GM12878 (cell line): ENCODE data around the gene METTL23. TPM values are rescaled to one million over a fixed set of nuclear protein-coding genes. Genes with fewer than 3 reads are reported as not detected.

ENCODE experiments used
- ATF7 ChIP-seq: fragments of 450-650 bp; IDR thresholded peaks from 2 replicates; pipeline ENCODE4 v1.6.1; 2016; ENCODE audit warnings: low read depth, mild to moderate bottlenecking
- BACH1 ChIP-seq: fragments of 450-650 bp; IDR thresholded peaks from 2 replicates; pipeline ENCODE4 v1.6.1; 2017; ENCODE audit warnings: mild to moderate bottlenecking, borderline replicate concordance
- CBFB ChIP-seq: IDR thresholded peaks from 2 replicates; pipeline ENCODE4 v1.6.1; 2016; ENCODE audit warnings: antibody characterized with exemption, low read depth
- IKZF1 ChIP-seq: fragments of 450-650 bp; conservative IDR thresholded peaks from 2 replicates; pipeline ENCODE4 v1.6.1; 2017; ENCODE audit warnings: antibody characterized with exemption, mild to moderate bottlenecking
- JUNB ChIP-seq: IDR thresholded peaks from 2 replicates; pipeline ENCODE4 v1.6.1; 2016; ENCODE audit warnings: antibody characterized with exemption, mild to moderate bottlenecking
- JUND ChIP-seq: IDR thresholded peaks from 2 replicates; pipeline ENCODE4 v1.6.1; 2012; ENCODE audit warnings: low read depth, mild to moderate bottlenecking, low read length, improper control_type of control experiment, moderate library complexity
- POLR2AphosphoS2 ChIP-seq: IDR thresholded peaks from 2 replicates; pipeline ENCODE4 v1.6.1; 2011; ENCODE audit warnings: low read depth, mild to moderate bottlenecking, low read length, improper control_type of control experiment, moderate library complexity
- RAD21 ChIP-seq: IDR thresholded peaks from 2 replicates; pipeline ENCODE4 v1.6.1; 2011; ENCODE audit warnings: mild to moderate bottlenecking, low read depth, low read length, moderate library complexity; ENCODE audit not compliant: insufficient read depth
- STAT1 ChIP-seq: fragments of 450-650 bp; conservative IDR thresholded peaks from 2 replicates; pipeline ENCODE4 v1.6.1; 2014; ENCODE audit warnings: antibody characterized with exemption, mild to moderate bottlenecking
- TARDBP ChIP-seq: IDR thresholded peaks from 2 replicates; pipeline ENCODE4 v1.6.1; 2016; ENCODE audit warnings: borderline replicate concordance
- YY1 ChIP-seq: IDR thresholded peaks from 2 replicates; pipeline ENCODE4 v1.6.1; 2011; ENCODE audit warnings: low read depth, mild to moderate bottlenecking, low read length
- ZNF207 ChIP-seq: fragments of 450-650 bp; IDR thresholded peaks from 2 replicates; pipeline ENCODE4 v1.6.1; 2014; ENCODE audit warnings: antibody characterized with exemption, mild to moderate bottlenecking, borderline replicate concordance
- ZNF274 ChIP-seq: IDR thresholded peaks from one replicate; pipeline ENCODE4 v1.8.0; 2011; ENCODE audit not compliant: insufficient read length, insufficient read depth
- polyA plus RNA-seq, 11 experiments: library from polyadenylated mRNA; depleted of rRNA in 4 of 11; unstranded in 6 of 11; stranded (reverse) in 5 of 11; fragments of >200 nt; fragmentation: Nextera tagmentation in 4 of 11; fragmentation: Illumina TruSeq in 1 of 11; extraction: Ambion mirVana in 4 of 11; extraction: Trizol in 1 of 11; gene quantifications; 1 replicate in 1 of 11; 2 replicates in 10 of 11; pipeline versions ENCODE4 v1.2.1 to v1.2.3, GENCODE V29; 2011 to 2016; ENCODE audit warnings: inconsistent platforms in 2 of 11, missing spikeins in 2 of 11, low read depth in 1 of 11
- total RNA-seq, 4 experiments: library from RNA; depleted of rRNA in 3 of 4; stranded (reverse); fragments of >200 nt in 3 of 4; fragmentation: Illumina TruSeq in 1 of 4; extraction: Trizol in 1 of 4; gene quantifications; 2 replicates each; pipeline versions ENCODE4 v1.2.1 to v1.2.3, GENCODE V29; 2013 to 2021
- TF ChIP-seq, protein P1 (sequence below): fragments of 450-650 bp; conservative IDR thresholded peaks from 2 replicates; pipeline ENCODE4 v1.6.1; 2017; ENCODE audit warnings: mild to moderate bottlenecking, moderate library complexity
- TF ChIP-seq, protein P2 (sequence below): IDR thresholded peaks from 2 replicates; pipeline ENCODE4 v1.6.1; 2012; ENCODE audit warnings: low read depth, low read length, improper control_type of control experiment
- TF ChIP-seq, protein P3 (sequence below): IDR thresholded peaks from 2 replicates; pipeline ENCODE4 v1.6.1; 2011; ENCODE audit warnings: borderline replicate concordance, low read depth, mild to moderate bottlenecking, moderate library complexity, mixed read lengths, low read length; ENCODE audit not compliant: insufficient read depth; ENCODE audit errors: extremely low read length
- TF ChIP-seq, protein P4 (sequence below): fragments of 450-650 bp; IDR thresholded peaks from 2 replicates; pipeline ENCODE4 v1.6.1; 2017; ENCODE audit warnings: borderline replicate concordance
- TF ChIP-seq, protein P5 (sequence below): fragments of 450-650 bp; IDR thresholded peaks from 2 replicates; pipeline ENCODE4 v1.6.1; 2016; ENCODE audit warnings: mild to moderate bottlenecking
- TF ChIP-seq, protein P6 (sequence below): fragments of 450-650 bp; IDR thresholded peaks from 2 replicates; pipeline ENCODE4 v1.6.1; 2018; ENCODE audit warnings: mild to moderate bottlenecking, low read depth, moderate library complexity; ENCODE audit not compliant: partially characterized antibody

METTL23 gene
- total and polyA plus RNA-seq, 10 of the 15 experiments (the other 5 are each of a cell fraction or from before 2014, with no cell fraction given), result 25.6 to 61.5 (median 30.9) TPM

DNA sequence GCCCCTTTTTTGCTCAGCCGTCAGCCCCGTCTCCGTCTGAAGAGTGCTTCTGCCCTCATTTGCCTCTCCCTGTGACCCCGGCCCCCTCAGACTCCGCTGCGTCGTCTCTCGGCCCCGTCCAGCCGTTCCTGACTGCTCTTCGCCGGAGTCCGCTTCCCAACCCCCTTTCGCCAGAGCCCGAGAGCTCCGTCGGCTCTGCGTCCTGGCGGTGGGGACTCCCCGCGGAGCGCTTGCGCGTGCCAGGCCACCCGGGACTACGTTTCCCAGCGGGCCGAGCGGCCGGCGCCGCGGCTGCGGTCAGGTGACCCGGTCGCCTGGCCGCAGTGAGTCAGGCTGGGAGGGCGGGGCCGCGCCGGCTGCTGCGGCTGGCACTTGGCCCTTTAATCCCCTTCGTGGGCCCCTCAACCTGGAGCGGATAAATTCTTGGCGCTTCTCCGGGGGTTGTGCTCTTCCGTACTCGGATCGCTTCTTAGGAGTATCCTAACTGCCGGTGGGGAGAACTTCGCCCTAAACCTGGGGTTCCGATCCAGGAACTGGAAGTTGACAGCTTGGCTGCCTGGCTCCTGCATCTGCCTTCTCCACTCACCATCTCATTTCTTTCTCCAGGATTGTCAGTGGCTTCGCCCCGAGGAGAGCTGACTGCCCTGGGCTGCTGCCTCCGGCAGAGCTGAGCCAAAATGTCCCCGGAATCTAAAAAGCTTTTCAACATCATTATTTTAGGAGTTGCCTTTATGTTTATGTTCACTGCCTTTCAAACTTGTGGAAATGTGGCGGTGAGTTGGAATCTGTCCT, 11.2 kb downstream of the METTL23 start, which contains the start of gene MFSD11 (continued):
- TF ChIP-seq, protein P1, sequence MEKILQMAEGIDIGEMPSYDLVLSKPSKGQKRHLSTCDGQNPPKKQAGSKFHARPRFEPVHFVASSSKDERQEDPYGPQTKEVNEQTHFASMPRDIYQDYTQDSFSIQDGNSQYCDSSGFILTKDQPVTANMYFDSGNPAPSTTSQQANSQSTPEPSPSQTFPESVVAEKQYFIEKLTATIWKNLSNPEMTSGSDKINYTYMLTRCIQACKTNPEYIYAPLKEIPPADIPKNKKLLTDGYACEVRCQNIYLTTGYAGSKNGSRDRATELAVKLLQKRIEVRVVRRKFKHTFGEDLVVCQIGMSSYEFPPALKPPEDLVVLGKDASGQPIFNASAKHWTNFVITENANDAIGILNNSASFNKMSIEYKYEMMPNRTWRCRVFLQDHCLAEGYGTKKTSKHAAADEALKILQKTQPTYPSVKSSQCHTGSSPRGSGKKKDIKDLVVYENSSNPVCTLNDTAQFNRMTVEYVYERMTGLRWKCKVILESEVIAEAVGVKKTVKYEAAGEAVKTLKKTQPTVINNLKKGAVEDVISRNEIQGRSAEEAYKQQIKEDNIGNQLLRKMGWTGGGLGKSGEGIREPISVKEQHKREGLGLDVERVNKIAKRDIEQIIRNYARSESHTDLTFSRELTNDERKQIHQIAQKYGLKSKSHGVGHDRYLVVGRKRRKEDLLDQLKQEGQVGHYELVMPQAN, result peak; percentile 96
- no peak for TF ChIP-seq ZNF274
- TF ChIP-seq IKZF1, result peak; percentile 92
- 0 out of 2 replicates have a peak, but pooled peaks have one; percentile 18 for TF ChIP-seq TARDBP
- TF ChIP-seq ZNF207, result peak; percentile 87
- TF ChIP-seq, protein P2, sequence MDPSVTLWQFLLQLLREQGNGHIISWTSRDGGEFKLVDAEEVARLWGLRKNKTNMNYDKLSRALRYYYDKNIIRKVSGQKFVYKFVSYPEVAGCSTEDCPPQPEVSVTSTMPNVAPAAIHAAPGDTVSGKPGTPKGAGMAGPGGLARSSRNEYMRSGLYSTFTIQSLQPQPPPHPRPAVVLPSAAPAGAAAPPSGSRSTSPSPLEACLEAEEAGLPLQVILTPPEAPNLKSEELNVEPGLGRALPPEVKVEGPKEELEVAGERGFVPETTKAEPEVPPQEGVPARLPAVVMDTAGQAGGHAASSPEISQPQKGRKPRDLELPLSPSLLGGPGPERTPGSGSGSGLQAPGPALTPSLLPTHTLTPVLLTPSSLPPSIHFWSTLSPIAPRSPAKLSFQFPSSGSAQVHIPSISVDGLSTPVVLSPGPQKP, result no peak
- TF ChIP-seq JUND, result 0 out of 2 replicates have a peak, but pooled peaks have one; percentile 59
- TF ChIP-seq RAD21, result no peak
- TF ChIP-seq, protein P3, sequence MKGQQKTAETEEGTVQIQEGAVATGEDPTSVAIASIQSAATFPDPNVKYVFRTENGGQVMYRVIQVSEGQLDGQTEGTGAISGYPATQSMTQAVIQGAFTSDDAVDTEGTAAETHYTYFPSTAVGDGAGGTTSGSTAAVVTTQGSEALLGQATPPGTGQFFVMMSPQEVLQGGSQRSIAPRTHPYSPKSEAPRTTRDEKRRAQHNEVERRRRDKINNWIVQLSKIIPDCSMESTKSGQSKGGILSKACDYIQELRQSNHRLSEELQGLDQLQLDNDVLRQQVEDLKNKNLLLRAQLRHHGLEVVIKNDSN, result peak; percentile 91
- TF ChIP-seq ATF7, result no peak
- no peak for TF ChIP-seq POLR2AphosphoS2
- TF ChIP-seq YY1, result peak; percentile 68; the same call in 1 of the 2 replicates
- TF ChIP-seq, protein P4, sequence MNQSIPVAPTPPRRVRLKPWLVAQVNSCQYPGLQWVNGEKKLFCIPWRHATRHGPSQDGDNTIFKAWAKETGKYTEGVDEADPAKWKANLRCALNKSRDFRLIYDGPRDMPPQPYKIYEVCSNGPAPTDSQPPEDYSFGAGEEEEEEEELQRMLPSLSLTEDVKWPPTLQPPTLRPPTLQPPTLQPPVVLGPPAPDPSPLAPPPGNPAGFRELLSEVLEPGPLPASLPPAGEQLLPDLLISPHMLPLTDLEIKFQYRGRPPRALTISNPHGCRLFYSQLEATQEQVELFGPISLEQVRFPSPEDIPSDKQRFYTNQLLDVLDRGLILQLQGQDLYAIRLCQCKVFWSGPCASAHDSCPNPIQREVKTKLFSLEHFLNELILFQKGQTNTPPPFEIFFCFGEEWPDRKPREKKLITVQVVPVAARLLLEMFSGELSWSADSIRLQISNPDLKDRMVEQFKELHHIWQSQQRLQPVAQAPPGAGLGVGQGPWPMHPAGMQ, result no peak
- TF ChIP-seq, protein P5, sequence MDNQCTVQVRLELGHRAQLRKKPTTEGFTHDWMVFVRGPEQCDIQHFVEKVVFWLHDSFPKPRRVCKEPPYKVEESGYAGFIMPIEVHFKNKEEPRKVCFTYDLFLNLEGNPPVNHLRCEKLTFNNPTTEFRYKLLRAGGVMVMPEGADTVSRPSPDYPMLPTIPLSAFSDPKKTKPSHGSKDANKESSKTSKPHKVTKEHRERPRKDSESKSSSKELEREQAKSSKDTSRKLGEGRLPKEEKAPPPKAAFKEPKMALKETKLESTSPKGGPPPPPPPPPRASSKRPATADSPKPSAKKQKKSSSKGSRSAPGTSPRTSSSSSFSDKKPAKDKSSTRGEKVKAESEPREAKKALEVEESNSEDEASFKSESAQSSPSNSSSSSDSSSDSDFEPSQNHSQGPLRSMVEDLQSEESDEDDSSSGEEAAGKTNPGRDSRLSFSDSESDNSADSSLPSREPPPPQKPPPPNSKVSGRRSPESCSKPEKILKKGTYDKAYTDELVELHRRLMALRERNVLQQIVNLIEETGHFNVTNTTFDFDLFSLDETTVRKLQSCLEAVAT, result peak; percentile 23; the same call in 1 of the 2 replicates
- TF ChIP-seq, protein P6, sequence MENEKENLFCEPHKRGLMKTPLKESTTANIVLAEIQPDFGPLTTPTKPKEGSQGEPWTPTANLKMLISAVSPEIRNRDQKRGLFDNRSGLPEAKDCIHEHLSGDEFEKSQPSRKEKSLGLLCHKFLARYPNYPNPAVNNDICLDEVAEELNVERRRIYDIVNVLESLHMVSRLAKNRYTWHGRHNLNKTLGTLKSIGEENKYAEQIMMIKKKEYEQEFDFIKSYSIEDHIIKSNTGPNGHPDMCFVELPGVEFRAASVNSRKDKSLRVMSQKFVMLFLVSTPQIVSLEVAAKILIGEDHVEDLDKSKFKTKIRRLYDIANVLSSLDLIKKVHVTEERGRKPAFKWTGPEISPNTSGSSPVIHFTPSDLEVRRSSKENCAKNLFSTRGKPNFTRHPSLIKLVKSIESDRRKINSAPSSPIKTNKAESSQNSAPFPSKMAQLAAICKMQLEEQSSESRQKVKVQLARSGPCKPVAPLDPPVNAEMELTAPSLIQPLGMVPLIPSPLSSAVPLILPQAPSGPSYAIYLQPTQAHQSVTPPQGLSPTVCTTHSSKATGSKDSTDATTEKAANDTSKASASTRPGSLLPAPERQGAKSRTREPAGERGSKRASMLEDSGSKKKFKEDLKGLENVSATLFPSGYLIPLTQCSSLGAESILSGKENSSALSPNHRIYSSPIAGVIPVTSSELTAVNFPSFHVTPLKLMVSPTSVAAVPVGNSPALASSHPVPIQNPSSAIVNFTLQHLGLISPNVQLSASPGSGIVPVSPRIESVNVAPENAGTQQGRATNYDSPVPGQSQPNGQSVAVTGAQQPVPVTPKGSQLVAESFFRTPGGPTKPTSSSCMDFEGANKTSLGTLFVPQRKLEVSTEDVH, result no peak
- TF ChIP-seq STAT1, result 0 out of 2 replicates have a peak, but pooled peaks have one; percentile 28
- TF ChIP-seq CBFB, result no peak
- no peak for TF ChIP-seq BACH1
- no peak for TF ChIP-seq JUNB
